DMS 273 (cell line): Measurements from ENCODE around the gene OR56A1.

Source experiments
- DNase-seq: peaks from one replicate; lab custom pipeline; 2025; ENCODE audit not compliant: unreplicated experiment; lab: John Stamatoyannopoulos, UW

Gene OR56A1

GRCh38 chr11:5992150-5992549 lies 38.4 kb downstream of the OR56A1 start:
- DNase-seq: no peak

GRCh38 chr11:5989203-5989602 lies 41.4 kb downstream of the OR56A1 start:
- DNase-seq: no peak

GRCh38 chr11:5986885-5987284 lies 43.7 kb downstream of the OR56A1 start, which contains the start of gene OR52L1:
TSS of gene OR52L1 (minus strand) at chr11:5986985. CDS start at chr11:5986930, 55 bp downstream.
- no peak for DNase-seq

GRCh38 chr11:5983443-5983842 lies 47.1 kb downstream of the OR56A1 start:
- no peak for DNase-seq

- no peak for DNase-seq
Measured at GRCh38 chr11:5973530-5973929, 57.0 kb downstream of the OR56A1 start.
